DOHH2 (cell line): ENCODE data around the gene TTC28.

ENCODE experiments used
- EZH2phosphoT487 ChIP-seq: fragments of 200-600 bp; sonication (generic); IDR thresholded peaks from 2 replicates; pipeline ENCODE4 v1.6.1; 2017; ENCODE audit warnings: borderline replicate concordance, mild to moderate bottlenecking, antibody characterized with exemption, low read length, moderate library complexity, mixed read lengths
- TF ChIP-seq, protein P1 (sequence below): fragments of 200-600 bp; sonication (generic); IDR thresholded peaks from one replicate; pipeline ENCODE4 v1.5.1; 2014; ENCODE audit warnings: antibody characterized with exemption, mild to moderate bottlenecking, low read depth, low read length; ENCODE audit not compliant: poor library complexity, severe bottlenecking

- TF ChIP-seq, protein P1, sequence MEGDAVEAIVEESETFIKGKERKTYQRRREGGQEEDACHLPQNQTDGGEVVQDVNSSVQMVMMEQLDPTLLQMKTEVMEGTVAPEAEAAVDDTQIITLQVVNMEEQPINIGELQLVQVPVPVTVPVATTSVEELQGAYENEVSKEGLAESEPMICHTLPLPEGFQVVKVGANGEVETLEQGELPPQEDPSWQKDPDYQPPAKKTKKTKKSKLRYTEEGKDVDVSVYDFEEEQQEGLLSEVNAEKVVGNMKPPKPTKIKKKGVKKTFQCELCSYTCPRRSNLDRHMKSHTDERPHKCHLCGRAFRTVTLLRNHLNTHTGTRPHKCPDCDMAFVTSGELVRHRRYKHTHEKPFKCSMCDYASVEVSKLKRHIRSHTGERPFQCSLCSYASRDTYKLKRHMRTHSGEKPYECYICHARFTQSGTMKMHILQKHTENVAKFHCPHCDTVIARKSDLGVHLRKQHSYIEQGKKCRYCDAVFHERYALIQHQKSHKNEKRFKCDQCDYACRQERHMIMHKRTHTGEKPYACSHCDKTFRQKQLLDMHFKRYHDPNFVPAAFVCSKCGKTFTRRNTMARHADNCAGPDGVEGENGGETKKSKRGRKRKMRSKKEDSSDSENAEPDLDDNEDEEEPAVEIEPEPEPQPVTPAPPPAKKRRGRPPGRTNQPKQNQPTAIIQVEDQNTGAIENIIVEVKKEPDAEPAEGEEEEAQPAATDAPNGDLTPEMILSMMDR, result no peak
- TF ChIP-seq EZH2phosphoT487, result no peak
Observed at GRCh38 chr22:27982106-27982505, 697.5 kb downstream of the TTC28 start.
